ELF-1 (cell line): ENCODE measurements around the gene NDUFV1.
"Not testable (repeated sequence)": the region's sequence is repeated elsewhere in the genome, so short reads cannot be mapped to it uniquely, and the experiment has no call there.

Experiments used
- DNase-seq: peaks from one replicate; pipeline ENCODE4 v3.0.0-alpha.2; 2016; ENCODE audit warnings: low read depth, low spot score

The NDUFV1 gene

DNA sequence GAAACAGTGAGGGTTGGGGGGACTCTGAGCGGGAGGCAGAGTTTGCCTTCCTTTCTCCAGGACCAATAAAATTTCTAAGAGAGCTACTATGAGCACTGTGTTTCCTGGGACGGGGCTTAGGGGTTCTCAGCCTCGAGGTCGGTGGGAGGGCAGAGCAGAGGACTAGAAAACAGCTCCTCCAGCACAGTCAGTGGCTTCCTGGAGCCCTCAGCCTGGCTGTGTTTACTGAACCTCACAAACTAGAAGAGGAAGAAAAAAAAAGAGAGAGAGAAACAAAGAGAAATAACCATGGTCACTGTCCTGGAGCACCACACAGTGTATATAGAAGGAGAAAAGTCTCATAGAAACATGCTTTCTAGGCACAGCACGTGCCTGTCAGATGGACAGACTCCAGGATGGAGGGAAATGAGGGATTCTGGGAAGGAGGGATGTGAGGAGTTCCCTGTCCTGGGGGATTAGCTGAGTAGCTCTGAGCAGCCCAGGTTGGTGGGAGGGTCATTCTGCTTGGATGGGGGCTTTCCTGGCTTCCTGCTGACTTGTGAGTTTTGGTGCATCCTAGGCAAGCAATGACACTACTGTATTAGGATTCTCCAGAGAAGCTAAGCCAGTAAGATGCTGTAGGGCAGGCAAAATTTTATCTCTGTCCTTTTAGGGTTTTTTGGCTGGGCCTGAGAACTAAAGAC lies 20.0 kb upstream of the NDUFV1 start:
- no peak for DNase-seq

- DNase-seq, result no peak
Measured at GRCh38 chr11:67588136-67588503, 18.6 kb upstream of the NDUFV1 start.

DNA sequence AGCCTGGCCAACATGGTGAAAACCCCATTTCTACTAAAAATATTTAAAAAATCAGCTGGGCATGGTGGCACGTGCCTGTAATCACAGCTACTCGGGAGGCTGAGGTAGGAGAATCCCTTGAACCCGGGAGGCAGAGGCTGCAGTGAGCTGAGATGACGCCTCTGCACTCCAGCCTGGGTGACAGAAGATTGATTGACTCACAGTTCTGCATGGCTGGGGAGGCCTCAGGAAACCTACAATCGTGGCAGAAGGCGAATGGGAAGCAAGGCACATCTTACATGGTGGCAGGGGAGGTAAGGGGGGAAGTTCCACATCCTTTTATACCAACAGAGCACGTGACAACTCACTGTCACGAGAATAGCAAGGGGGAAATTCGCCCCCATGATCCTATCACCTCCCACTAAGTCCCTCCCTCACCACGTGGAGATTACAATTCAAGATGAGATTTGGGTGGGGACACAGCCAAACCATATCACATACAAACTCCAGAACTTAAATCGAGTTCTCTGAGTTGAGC lies 17.8 kb upstream of the NDUFV1 start:
- not testable (repeated sequence) for DNase-seq

DNA sequence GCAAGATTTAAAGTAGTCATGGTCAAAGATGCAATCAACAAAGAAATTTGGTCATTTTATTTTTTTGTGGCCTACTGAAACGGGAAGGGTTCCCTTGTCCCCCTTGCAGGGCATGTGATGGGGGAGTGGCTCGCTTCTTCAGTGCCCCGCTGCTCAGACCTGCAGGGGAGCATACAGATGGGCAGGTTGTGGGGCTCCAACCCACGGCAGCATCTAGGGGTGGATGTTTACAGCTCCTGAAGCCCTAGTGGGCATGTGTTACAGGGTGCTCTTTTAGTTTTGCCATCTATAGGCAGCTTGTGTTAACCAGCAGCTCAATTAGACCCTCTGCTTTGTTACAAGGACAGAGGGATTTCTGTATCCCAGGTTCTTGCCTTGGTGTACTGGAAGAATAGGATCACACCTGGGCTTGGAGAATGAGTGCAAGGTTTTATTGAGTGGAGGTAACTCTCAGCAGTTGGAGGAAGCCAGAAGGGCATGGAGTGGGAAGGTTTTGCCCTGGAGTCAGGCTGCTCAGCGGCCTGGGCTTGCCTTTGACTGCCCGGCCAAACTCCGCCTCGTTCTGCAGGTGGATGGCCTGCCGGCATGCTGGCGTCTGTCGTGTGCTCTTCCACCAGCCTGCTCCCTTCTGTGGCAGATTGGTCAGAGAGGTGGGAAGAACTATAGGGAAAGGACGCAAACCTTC lies 13.7 kb upstream of the NDUFV1 start:
- DNase-seq, result no peak

- no peak for DNase-seq
Measured at GRCh38 chr11:67593565-67593905, 13.2 kb upstream of the NDUFV1 start.

DNA sequence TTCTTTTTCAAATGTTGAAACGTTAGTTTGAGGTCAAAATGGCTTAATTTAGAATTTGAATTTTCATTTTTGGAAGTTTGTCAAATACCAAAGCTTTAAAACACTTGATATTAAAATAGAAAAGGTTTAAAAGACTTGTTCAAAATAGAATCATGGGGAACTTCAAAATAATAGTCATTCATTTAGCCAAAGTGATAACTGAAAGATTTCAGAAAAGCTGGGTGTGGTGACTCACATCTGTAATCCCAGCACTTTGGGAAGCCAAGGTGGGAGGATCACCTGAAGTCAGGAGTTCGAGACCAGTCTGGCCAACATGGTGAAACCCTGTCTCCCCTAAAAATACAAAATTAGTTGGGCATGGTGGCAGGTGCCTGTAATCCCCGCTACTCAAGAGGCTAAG lies 12.3 kb upstream of the NDUFV1 start:
- no peak for DNase-seq

- no peak for DNase-seq
Measured at GRCh38 chr11:67596753-67597300, 9.9 kb upstream of the NDUFV1 start.

DNA sequence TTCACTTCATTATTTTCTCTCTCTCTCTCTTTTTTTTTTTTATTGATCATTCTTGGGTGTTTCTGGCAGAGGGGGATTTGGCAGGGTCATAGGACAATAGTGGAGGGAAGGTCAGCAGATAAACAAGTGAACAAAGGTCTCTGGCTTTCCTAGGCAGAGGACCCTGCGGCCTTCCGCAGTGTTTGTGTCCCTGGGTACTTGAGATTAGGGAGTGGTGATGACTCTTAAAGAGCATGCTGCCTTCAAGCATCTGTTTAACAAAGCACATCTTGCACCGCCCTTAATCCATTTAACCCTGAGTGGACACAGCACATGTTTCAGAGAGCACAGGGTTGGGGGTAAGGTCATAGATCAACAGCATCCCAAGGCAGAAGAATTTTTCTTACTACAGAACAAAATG lies 9.3 kb upstream of the NDUFV1 start:
- DNase-seq, result not testable (repeated sequence)

- not testable (repeated sequence) for DNase-seq
Measured at GRCh38 chr11:67597963-67598362, 8.8 kb upstream of the NDUFV1 start.

DNA sequence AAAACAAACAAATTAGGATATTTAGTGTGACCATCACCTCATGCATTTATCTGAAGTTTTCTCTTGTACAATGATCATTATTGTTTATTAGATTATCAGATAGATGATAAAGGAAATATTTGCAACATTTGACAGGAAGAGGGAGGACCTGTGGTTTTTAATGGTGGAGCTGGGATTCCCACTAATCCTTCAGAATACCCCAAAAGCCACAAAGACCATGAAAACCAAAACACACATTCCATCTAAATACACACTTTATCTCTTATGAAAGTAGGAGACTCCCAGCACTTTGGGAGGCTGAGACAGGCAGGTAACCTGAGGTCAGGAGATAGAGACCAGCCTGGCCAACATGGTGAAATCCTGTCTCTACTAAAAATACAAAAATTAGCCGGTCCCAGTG lies 7.6 kb upstream of the NDUFV1 start:
- no peak for DNase-seq

DNA sequence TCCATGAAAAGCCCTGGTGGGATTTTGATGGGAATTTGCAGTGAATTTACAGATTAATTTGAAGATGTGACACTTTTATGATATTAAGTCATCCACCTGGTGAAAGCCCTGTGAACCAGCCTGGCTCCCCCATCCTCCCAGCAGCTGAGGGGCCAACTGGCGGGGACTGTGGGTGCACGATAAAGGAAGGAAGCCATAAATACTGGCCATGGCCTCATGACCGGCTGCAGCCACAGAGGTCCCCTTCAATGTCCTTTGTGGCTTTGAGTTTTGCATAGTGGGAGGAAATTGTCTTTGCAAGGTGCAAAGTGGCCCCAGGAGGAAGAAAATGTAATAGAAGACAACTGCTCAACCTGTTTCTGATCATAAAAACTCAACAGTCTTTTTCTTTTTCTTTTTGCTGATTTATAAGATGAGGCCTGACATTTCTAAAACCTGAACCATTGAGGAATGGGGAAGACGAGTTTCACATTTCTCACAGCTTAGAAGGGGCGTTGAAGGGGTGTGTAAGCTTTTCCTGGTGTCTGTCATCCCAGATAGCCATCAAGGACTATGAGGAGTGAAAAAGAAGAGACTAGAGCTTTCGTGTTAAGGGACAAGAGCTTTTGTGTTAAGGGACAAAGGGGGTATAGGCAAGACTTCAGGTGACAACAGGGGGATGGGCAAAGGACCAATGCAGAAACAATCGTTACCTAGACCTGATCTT lies 6.3 kb upstream of the NDUFV1 start:
- DNase-seq, result no peak

DNA sequence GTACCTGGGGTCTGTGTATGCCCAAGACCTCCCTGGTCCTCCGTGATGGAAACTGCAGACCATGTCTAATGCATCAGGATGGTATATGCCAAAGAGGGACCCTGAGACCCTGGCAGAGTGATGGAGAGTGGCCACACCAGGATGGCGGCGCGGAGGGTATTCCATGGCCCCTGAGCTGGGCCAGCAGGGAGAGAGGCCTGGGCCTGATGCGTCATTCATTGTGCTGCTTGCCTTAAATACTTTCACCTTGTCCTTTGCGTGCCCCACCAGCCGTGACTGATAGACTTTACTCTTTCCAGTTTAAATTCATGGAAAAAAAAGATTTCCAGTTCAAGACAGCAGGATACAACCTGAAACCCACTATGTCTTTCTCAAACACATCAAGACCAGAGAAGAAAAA lies 5.6 kb upstream of the NDUFV1 start:
- no peak for DNase-seq

DNA sequence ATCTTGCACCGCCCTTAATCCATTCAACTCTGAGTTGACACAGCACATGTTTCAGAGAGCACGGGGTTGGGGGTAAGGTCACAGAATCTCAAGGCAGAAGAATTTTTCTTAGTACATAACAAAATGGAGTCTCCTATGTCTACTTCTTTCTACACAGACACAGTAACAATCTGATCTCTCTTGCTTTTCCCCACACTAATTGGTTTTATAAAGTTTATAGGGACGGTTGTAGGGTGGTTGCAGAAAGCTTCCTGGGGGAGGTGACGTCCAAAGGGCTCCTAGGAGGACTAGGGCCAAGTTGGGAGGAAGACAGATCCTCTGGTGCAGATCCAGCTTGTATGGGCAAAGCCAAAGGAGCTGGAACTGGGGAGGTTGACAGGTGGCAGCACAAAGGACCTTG lies 2.6 kb upstream of the NDUFV1 start:
- DNase-seq, result not testable (repeated sequence)

GRCh38 chr11:67604815-67605214 lies 1.9 kb upstream of the NDUFV1 start:
- no peak for DNase-seq

DNA sequence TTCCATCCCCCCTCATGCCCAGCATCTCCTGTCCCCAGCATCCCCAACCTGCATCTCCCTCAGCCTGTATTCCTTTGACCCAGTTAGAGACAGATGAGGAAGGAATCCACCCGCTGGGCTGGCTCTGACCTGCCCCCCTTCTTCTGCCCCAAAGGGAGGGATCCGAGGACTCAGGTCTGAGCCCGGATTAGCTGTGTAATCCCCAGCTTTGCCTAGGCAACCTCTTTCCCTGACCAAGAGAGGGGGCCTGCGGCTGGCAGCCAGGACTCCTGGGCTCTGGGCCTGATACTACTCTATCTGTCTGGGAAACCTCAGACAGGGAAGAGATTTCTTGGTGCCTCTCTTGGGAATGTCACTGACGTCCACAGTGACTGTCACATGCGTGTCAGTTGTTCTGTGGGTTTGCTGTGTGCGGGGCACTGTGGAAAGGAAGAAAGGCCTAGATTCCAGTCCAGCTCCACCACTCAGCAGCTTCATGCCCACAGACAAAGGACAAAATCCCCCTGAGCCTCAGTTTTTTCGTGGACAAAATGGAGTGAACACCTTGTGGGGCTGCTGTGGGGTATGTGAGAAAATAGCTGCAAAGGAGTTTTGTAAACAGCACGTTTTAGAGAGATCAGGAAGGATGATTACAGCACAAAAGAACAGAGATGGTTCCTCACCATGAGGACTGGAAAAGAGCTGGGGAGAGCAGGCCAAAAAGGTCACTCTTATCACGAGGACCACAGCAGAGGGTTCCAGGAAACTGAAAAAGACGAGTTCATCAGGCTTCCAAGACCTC lies 1.3 kb upstream of the NDUFV1 start:
- no peak for DNase-seq

GRCh38 chr11:67606093-67606491 lies 644 bp upstream of the NDUFV1 start:
- no peak for DNase-seq

DNA sequence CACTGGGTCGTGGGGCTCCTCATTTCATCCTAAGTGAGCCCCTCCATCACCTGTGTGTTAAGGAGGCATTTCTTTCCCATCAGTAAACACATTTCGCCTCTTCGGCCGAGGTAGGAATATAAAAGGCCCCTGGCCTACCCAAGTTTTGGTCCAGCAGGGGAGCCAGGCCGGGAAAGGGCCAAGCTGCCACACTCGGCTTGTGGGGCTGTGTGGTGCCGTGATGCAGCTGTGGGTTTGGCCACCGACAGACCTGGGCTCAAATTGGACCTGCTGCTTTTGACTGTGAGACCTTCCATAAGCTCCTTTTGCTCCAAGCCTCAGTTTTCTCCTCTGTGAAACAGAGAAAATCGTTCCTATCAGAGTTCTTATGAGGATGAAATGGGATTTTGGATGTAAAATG lies 771 bp downstream of the NDUFV1 start:
- DNase-seq, result no peak

GRCh38 chr11:67608486-67608885 lies 1.8 kb downstream of the NDUFV1 start:
- no peak for DNase-seq

DNA sequence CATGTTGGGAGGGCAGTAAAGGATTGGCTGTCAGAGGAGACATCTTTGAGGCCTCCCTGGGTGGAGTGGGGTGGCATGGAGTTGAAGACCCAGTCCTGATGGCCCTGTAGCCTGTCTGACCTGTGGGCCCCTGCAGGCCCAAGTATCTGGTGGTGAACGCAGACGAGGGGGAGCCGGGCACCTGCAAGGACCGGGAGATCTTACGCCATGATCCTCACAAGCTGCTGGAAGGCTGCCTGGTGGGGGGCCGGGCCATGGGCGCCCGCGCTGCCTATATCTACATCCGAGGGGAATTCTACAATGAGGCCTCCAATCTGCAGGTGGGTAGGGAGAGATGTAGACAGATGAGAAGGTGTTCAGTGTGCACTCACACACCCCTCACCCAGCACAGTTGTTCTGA lies 2.6 kb downstream of the NDUFV1 start:
- no peak for DNase-seq

GRCh38 chr11:67610302-67610868 lies 3.6 kb downstream of the NDUFV1 start:
- DNase-seq, result no peak

DNA sequence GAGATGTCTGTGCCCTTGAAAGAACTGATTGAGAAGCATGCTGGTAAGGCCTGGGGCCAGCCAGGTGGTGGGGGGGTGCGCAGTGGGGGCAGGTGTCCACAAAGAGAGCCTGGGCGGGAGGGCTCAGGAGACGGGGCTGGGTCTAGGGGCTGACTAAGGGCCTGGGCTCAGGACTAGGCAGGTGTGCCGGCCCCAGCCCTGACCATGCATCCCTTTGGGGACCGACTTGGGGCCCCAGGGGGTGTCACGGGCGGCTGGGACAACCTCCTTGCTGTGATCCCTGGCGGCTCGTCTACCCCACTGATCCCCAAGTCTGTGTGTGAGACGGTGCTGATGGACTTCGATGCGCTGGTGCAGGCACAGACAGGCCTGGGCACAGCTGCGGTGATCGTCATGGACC lies 4.4 kb downstream of the NDUFV1 start:
- no peak for DNase-seq
